Astrocyte of the spinal cord (primary cell): ENCODE measurements around the gene NKX3-2.

Source experiments
- DNase-seq: peaks from one replicate; pipeline ENCODE4 v3.0.0; 2011; ENCODE audit warnings: low read depth, low spot score
- H3K4me3 ChIP-seq: 2 replicates; pipeline ENCODE4 v1.5.1; 2011; ENCODE audit warnings: low read depth, mild to moderate bottlenecking, low read length, moderate library complexity
- CTCF ChIP-seq: IDR thresholded peaks from 2 replicates; pipeline ENCODE4 v1.5.1; 2012; ENCODE audit warnings: low read depth, mild to moderate bottlenecking, low read length, inconsistent platforms
- in situ Hi-C: cut with HindIII; loops from 2 replicates; pipeline ENCODE4 v1.10.0; 2017; ENCODE audit warnings: low sequenced_read_pairs

NKX3-2 gene

GRCh38 chr4:13534344-13535063 lies 9.8 kb downstream of the NKX3-2 start:
- no peak for DNase-seq
- no peak overlapping the region for H3K4me3 ChIP-seq
- no peak for TF ChIP-seq CTCF
- in situ Hi-C loops, result no loop called here

- in situ Hi-C loops, result no loop called here
- H3K4me3 ChIP-seq, result no peak overlapping the region
- TF ChIP-seq CTCF, result no peak
- no peak for DNase-seq
These were observed 10.5 kb downstream of the NKX3-2 start for GRCh38 chr4:13533670-13534343.

GRCh38 chr4:13531625-13531998 lies 12.7 kb downstream of the NKX3-2 start:
- no peak overlapping the region for H3K4me3 ChIP-seq
- DNase-seq, result no peak
- TF ChIP-seq CTCF, result no peak
- in situ Hi-C loops, result no loop called here

- in situ Hi-C loops, result no loop called here
- TF ChIP-seq CTCF, result no peak
- H3K4me3 ChIP-seq, result no peak overlapping the region
These were observed 13.3 kb downstream of the NKX3-2 start for GRCh38 chr4:13530823-13531624.

GRCh38 chr4:13529128-13529919 lies 15.0 kb downstream of the NKX3-2 start:
- DNase-seq, result no peak
- in situ Hi-C loops, result no loop called here
- no peak overlapping the region for H3K4me3 ChIP-seq
- no peak for TF ChIP-seq CTCF

More at GRCh38 chr4:13530823-13531624, 13.3 kb downstream of the NKX3-2 start:
- no peak for DNase-seq

GRCh38 chr4:13528821-13529127 lies 15.5 kb downstream of the NKX3-2 start:
- in situ Hi-C loops, result no loop called here
- H3K4me3 ChIP-seq, result no peak overlapping the region
- DNase-seq, result no peak
- no peak for TF ChIP-seq CTCF
